Measurements from ENCODE around the gene DENND1A. TPM values are rescaled to one million over a fixed set of nuclear protein-coding genes. Genes with fewer than 3 reads are reported as not detected.
A peak's percentile ranks its signal among the peaks of the same experiment; 100 is the strongest.

Gene DENND1A
- total RNA-seq, 2 experiments from 2014 or later, result 13.9 to 20.3 TPM

DNA sequence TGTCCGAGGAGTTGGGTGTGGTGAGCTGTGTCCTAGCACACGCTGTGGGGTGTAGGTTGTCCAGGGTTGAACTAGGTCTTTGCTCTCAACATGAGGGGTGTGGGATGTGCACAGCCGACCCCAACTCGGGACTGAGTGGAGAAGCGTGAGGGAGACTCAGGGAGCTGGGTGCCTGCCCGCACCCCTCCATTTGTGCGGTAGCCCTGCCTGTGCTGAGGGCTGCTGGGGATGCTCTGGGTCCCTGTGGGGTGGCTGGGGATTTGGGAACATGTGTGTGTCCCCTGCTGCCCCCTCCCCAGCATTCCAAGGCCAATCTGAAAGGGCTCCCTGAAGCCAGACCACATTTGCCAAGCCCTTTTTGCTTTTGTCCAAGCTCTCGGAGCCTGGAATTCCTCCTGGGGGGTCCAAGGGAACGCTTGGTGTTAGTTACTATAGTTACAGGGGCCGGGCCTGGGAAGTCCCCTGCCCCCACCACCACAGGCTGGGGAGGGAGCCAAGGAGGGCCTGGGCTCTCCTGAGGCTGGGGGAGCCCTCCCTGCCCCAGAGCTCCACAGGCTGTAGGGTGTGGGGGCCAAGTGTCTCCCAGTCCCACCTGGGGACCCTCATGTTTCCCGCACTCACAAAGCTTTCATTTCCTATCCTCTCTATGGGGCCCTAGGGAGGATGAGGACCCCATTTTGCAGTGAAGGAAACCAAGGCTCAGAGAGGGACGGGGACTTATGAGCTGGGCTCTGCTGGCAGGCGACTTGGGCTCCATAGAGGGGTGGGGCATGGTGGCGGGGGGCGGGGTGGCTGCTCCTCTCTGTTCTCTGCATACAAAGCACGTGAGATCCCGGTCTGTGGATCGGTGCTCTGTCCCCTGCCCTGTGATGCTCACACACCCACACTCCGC, 572.8 kb downstream of the DENND1A start:
- Mint-ChIP-seq H3K36me3 (no peaks in the 10 kb centered on the region), H3K27ac (no peak overlapping the region), H3K4me3 (no peak overlapping the region), H3K9me3 (no peaks in the 10 kb centered on the region), H3K27me3 (peaks cover 9% of the 10 kb centered on the region), H3K4me1 (peaks cover 24% of the 10 kb centered on the region)
- POLR2A ChIA-PET, result no interaction called here
- ATAC-seq (ENCODE audit: low read depth) (no peak), DNase-seq (no peak)

DNA sequence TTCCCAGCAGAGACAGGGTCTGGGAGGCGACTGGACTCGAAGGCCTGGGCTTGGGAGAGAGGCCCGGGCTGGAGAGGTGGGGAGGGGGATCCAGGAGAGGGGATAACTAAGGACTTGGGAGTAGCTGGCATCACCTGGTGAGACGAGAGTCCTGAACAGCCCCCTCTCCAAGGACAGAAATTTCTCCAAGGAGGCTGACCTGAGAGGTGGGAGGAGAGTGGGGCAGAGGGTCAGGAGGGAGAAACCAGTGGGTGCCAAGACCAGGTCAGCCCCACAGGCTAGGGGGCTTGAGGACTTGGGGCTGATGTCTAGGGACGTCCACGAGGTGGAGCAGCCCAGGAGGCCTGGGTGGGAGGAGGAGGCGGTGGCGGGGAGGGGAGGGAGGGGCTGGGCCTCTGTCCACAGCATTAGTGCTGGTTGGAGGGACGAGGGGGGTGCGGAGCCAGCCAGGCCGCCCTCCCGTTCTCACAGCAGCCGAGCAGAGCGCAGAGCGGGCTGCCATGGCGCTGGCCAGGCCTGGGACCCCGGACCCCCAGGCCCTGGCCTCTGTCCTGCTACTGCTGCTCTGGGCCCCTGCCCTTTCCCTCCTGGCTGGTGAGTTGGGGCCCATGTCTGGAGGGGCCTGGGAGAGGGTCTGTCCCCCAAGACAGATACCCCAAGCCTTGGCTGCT, 574.0 kb downstream of the DENND1A start, which contains the start of gene CRB2:
Gene CRB2, plus strand, starts transcription at position 437 of the 671 bp plus-strand sequence. Its CDS starts 64 bp downstream, at position 501.
- POLR2A ChIA-PET, result interaction anchor here (1.5 kb wide), 1 partner anchor 16 kb away, joined by 3 read pairs; no protein-coding TSS in a partner anchor

DNA sequence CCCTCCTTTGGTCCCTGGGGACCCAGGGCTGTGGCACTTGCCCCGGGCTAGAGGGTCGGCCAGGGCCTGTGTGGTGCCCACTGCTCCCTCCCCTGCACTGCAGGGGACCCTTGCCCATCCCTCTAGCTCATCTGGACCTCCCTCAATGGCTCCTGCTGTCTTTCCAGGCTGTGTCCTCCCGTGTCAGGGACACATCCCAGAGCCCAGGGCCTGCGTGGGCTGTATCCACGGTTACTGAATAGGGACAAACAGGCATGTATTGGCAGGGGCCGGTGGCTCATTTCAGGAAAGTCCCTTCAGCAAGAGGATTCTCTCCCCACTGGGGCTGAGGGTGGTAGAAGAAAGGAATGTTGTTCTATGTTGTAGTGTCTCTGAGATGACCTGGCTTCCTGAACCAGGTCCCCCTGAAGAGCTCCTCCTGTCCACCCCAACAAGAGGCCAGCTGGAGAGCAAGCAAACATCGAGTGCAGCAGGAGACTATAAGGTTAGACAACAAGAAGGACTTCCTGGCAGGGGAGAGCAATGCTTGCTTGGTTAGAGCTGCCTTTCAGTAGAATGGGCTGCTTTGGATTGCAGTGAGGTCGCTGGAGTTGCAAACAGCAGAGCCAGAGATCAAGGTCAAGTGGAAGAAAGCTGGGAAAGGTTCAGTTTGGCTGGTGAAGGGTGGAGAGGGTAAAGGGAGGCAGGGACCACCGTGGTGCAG, 575.0 kb downstream of the DENND1A start:
- peaks cover 22% of the 10 kb centered on the region for H3K4me1 Mint-ChIP-seq
- POLR2A ChIA-PET, result interaction anchor here (0.7 to 1.5 kb wide), 2 partner anchors 15 to 51 kb away, joined by 3 read pairs; no protein-coding TSS in a partner anchor
- no peaks in the 10 kb centered on the region for H3K9me3 Mint-ChIP-seq
- DNase-seq, result no peak
- H3K36me3 Mint-ChIP-seq, result no peaks in the 10 kb centered on the region
- no peak for ATAC-seq (ENCODE audit: low read depth)
- H3K27me3 Mint-ChIP-seq, result peaks cover 9% of the 10 kb centered on the region
- no peak overlapping the region for H3K27ac Mint-ChIP-seq
- H3K4me3 Mint-ChIP-seq, result no peak overlapping the region

More for the DNA sequence above, 574.0 kb downstream of the DENND1A start, which contains the start of gene CRB2:
- no peak for DNase-seq
- no peak within 1 kb of the TSS for H3K27ac Mint-ChIP-seq
- ATAC-seq (ENCODE audit: low read depth), result no peak
- no peaks in the 10 kb centered on the region for H3K9me3 Mint-ChIP-seq
- H3K36me3 Mint-ChIP-seq, result no peaks in the 10 kb centered on the region
- peaks cover 9% of the 10 kb centered on the region for H3K27me3 Mint-ChIP-seq
- peaks cover 24% of the 10 kb centered on the region for H3K4me1 Mint-ChIP-seq
- H3K4me3 Mint-ChIP-seq, result no peak within 1 kb of the TSS

DNA sequence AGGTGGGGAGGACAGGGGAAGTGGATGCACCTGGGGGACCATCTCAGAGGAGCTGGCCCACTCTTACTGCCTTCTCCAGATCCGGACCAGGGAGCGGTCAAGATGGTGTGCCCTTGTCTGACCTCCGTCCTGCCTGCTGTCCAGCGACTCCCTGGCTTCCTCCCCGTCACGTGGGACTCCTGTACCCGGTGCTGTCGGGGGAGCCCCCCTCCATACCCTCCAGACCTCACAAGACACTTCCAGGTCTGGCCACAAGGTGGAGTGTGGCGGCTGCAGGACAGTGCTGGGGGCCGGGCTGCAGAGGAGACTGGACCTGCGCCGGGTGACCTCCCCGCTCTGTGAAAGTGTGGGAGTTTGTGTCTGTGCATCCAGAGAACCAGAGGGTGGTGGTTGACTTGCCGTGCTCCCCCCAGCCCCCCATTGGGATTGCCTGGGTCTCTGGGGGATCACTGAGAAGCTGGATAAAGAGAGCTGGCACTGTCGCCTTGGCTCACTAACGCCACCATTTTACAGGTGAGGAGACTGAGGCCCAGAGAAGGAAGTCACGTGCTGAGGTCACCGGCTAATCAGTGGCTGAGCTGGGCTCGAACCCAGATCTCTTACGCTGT, 575.8 kb downstream of the DENND1A start:
- Mint-ChIP-seq H3K27ac (no peak overlapping the region), H3K9me3 (no peaks in the 10 kb centered on the region), H3K36me3 (no peaks in the 10 kb centered on the region), H3K4me1 (peaks cover 14% of the 10 kb centered on the region), H3K4me3 (no peak overlapping the region), H3K27me3 (peaks cover 9% of the 10 kb centered on the region)
- peak; percentile 73 for DNase-seq
- ATAC-seq (ENCODE audit: low read depth), result peak; percentile 72
- POLR2A ChIA-PET, result interaction anchor here (0.7 kb wide), 1 partner anchor 52 kb away, joined by 3 read pairs; no protein-coding TSS in a partner anchor

DNA sequence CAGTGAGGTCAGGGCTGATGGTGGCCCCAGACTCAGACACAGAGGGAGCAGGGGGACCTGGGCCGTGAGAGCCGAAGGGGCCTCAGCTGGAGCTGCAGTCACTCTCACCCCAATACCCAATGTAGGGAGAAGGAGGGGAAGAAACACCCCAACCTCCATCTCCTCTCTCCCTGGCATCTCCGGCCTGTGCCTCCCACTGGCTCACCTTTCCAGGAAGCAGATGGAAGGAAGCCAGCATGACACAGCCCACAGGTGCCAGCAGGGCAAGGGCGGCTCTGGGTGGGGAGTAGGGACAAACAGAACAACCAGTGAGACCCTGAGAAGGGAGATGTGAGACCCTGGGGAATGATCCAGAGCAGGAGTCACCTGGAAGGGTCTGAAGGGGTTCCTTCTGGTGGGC, 576.9 kb downstream of the DENND1A start:
- Mint-ChIP-seq H3K4me1 (peaks cover 6% of the 10 kb centered on the region), H3K9me3 (no peaks in the 10 kb centered on the region), H3K27me3 (peaks cover 9% of the 10 kb centered on the region), H3K36me3 (no peaks in the 10 kb centered on the region), H3K4me3 (no peak overlapping the region), H3K27ac (no peak overlapping the region)
- ATAC-seq (ENCODE audit: low read depth) (no peak), DNase-seq (no peak)
- POLR2A ChIA-PET, result no interaction called here

DNA sequence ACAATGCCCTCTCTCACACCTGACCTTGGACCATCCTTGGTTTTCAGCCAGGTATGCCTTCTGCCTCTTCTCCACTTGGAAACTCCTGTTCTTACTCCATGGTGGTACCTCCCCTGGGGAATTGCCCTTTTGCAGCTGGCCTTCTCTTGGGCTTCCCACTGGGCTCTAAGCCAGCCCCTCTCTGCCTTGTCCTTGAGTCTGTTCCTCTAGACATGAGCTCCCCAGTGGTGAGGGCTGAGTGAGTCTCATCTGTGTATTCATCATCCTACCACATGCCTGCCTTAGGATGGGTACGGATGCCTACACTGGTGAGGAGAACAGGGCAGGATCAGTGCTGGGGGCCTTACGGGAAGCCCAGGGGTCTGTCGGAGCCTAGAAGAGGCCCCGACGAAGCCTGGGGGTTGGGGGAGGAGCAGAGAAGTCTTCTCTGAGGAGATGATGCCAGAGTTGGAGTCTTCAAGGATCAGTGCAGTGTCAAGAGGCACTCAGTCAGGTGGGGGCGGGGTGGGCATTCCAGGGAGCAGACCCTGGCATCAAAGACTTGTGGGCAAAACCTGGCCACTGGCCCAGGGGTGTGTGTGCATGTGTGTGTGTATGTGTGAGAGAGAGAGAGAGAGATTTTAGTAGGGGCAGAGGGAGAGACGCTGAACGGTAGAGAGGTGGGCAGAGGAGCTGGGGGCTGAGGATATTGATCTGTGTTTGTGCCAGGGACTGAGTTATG, 579.2 kb downstream of the DENND1A start:
- peaks cover 6% of the 10 kb centered on the region for H3K4me1 Mint-ChIP-seq
- no peaks in the 10 kb centered on the region for H3K36me3 Mint-ChIP-seq
- no peak overlapping the region for H3K4me3 Mint-ChIP-seq
- no peak for DNase-seq
- ATAC-seq (ENCODE audit: low read depth), result no peak
- POLR2A ChIA-PET, result interaction anchor here (0.5 to 2.2 kb wide), 2 partner anchors 11 to 247 kb away, joined by 3 to 7 read pairs; no protein-coding TSS in a partner anchor
- peaks cover 9% of the 10 kb centered on the region for H3K27me3 Mint-ChIP-seq
- no peak overlapping the region for H3K27ac Mint-ChIP-seq
- no peaks in the 10 kb centered on the region for H3K9me3 Mint-ChIP-seq

DNA sequence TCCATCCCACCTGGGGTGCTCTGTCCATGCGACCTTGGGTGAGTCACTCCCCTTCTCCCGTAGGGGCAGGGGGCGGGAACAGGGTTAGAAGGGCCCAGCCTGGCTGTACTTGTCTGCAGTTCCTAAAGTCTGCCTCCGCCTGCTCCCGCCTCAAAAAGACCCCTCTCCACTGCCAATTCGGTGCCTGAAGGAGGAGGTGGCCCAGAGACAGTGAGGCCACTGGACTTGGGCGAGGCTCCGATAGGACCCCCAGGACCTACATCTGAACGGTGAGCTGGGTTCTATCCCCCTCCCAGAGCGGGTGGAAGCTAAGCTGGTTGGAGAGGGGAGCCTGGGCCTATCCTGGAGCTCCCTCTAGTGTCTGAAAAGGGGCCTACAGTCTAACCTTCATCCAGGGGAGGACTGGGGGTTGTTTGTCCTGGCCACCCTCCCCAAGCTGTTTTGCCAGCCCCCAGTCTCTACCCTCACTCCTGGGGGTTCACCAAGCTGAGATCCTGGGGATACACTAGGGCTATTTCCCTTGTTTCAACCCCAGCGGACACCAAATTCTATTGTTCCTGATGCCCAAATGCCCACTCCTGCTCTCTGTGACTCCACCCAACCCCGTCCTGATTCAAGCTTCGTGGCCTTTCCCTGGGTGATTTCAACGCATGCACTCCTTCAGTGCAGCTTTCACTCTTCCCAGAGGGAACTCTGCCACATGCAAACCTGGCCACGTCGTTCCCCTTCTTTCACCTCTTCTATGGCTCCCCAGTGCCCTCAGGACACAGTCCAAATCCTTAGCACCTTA, 580.0 kb downstream of the DENND1A start:
- peaks cover 7% of the 10 kb centered on the region for H3K27me3 Mint-ChIP-seq
- no peaks in the 10 kb centered on the region for H3K9me3 Mint-ChIP-seq

DNA sequence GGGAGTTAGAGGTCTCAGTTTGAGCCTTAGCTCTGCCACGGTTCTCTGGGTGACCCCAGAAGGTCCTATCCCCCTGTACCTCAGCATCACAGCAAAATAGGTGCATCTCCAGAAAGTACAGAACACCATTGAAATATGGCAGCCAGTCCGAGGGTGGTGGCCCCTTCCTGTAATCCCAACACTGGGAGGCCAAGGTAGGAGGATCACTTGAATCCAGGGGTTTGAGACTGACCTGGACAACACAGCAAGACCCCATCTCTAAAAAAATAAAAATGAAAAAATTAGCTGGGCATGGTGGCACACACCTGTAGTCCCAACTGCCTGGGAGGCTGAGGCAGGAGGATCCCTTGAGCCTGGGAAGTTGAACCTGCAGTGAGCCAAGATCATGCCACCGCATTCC, 580.9 kb downstream of the DENND1A start:
- H3K9me3 Mint-ChIP-seq, result no peaks in the 10 kb centered on the region
- peaks cover 7% of the 10 kb centered on the region for H3K27me3 Mint-ChIP-seq

More for the DNA sequence above, 580.0 kb downstream of the DENND1A start:
- POLR2A ChIA-PET, result interaction anchor here (0.9 to 2.2 kb wide), 2 partner anchors 10 to 27 kb away, joined by 4 to 7 read pairs; no protein-coding TSS in a partner anchor
- ATAC-seq (ENCODE audit: low read depth) (peak; percentile 69), DNase-seq (peak; percentile 60)
- Mint-ChIP-seq H3K36me3 (no peaks in the 10 kb centered on the region), H3K4me1 (peaks cover 6% of the 10 kb centered on the region), H3K4me3 (no peak overlapping the region), H3K27ac (no peak overlapping the region)

DNA sequence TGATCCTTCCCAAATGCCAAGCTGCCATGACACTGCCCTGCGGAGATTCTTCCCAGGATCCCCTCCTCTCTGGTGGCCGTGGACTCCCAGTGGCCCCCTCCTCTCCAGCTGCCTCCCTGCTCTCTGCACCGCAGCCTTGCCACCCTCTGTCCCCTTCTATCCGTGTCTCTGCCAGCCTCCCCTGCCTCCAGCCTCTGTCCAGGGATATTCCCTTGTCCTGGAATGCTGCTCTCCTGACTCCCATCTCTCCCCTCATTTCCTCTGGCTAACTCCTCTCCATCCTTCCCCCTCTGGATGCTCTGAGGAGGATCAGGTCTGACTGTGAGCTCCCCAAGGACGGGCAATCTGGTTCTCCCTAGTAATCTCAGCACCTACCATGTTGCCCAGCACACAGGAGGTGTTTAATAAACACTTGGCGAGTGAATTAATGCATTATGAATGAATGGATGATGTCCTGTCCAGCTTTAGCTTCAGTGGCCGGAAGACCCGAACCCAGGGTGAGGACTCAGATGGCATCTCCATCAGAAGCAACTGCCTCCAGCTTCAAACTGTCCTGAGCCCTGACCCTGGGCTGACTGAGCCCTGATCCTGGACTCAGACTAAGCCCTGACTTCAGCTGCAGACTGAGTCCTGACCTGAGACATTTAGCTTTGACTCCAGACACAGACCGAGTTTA, 581.5 kb downstream of the DENND1A start:
- Mint-ChIP-seq H3K27ac (no peak overlapping the region), H3K9me3 (no peaks in the 10 kb centered on the region), H3K27me3 (peaks cover 7% of the 10 kb centered on the region), H3K36me3 (no peaks in the 10 kb centered on the region), H3K4me3 (no peak overlapping the region), H3K4me1 (peaks cover 2% of the 10 kb centered on the region)
- ATAC-seq (ENCODE audit: low read depth), result no peak
- POLR2A ChIA-PET, result interaction anchor here (2.2 kb wide), 1 partner anchor 9 kb away, joined by 7 read pairs; no protein-coding TSS in a partner anchor
- no peak for DNase-seq

More for the DNA sequence above, 580.9 kb downstream of the DENND1A start:
- DNase-seq (no peak), ATAC-seq (ENCODE audit: low read depth) (no peak)
- Mint-ChIP-seq H3K27ac (no peak overlapping the region), H3K4me1 (peaks cover 4% of the 10 kb centered on the region), H3K4me3 (no peak overlapping the region), H3K36me3 (no peaks in the 10 kb centered on the region)
- POLR2A ChIA-PET, result interaction anchor here (2.2 kb wide), 1 partner anchor 9 kb away, joined by 7 read pairs; no protein-coding TSS in a partner anchor

DNA sequence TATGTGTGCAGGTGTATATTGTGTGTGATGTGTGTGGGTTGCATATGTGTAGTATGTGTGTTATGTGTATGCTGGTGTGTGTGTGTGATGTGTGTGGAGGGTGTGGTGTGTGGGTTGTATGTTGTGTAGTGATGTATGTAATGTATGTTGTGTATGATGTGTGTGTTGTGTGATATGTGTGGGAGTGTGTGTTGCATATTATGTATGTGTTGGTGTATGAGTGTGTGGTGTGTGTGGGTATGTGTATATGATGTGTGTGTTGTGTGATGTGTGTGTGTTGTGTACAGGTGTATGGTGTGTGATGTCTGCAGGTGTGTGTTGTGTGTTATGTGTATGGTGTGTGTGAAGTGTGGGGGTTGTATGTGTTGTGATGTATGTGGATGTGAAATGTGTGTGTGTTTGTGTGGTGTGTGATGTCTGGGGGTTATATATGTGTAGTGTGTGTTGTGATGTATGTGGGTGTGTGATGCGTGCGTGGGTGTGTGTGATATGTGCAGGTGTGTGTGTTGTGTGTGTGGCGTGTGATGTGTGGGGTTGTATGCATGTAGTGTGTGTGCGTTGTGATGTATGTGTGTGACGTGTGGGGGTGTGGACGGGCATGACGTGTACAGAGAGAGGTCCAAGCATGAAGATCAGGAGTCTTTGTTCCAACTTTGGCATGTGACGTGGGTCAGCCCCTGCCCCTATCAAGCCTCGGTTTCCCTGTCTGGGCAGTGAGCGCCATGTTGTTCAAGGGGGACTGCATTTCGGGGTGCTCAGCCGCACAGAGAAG, 582.5 kb downstream of the DENND1A start:
- Mint-ChIP-seq H3K36me3 (no peaks in the 10 kb centered on the region), H3K27me3 (peaks cover 3% of the 10 kb centered on the region), H3K4me3 (no peak overlapping the region), H3K4me1 (no peaks in the 10 kb centered on the region), H3K9me3 (no peaks in the 10 kb centered on the region), H3K27ac (no peak overlapping the region)
- POLR2A ChIA-PET, result no interaction called here
- ATAC-seq (ENCODE audit: low read depth) (no peak), DNase-seq (no peak)

DNA sequence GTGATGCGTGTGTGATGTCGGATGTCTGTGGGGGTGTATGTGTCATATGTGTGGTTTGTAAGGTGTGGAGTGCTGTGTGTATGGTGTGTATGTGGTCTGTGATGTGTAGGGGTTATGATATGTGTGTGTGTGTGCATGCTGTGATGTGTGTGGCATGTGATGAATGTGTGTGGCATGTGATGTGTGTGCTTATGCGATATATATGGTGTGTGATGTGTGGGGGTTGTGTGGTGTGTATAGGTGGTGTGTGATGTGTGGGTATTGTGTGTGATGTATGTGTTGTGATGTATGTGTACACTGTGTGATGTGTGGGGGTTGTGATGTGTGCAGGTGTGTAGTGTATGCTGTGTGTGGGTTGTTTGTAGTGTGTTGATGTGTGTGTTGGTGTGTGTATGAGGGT, 583.1 kb downstream of the DENND1A start:
- POLR2A ChIA-PET, result no interaction called here

More for the DNA sequence above, 583.1 kb downstream of the DENND1A start:
- DNase-seq, result no peak
- no peaks in the 10 kb centered on the region for H3K4me1 Mint-ChIP-seq
- no peaks in the 10 kb centered on the region for H3K27me3 Mint-ChIP-seq
- no peak overlapping the region for H3K4me3 Mint-ChIP-seq
- ATAC-seq (ENCODE audit: low read depth), result no peak
- H3K27ac Mint-ChIP-seq, result no peak overlapping the region
- no peaks in the 10 kb centered on the region for H3K36me3 Mint-ChIP-seq
- H3K9me3 Mint-ChIP-seq, result no peaks in the 10 kb centered on the region
